Activated CD8-positive, alpha-beta memory T cell treated with anti-CD3 and anti-CD28 coated beads for 48 hours (primary cell): ENCODE measurements around the gene SLC35F5.
"Not testable (repeated sequence)": the region's sequence is repeated elsewhere in the genome, so short reads cannot be mapped to it uniquely, and the experiment has no call there.

ENCODE experiments used
- DNase-seq, 3 experiments: peaks; one replicate each; pipeline ENCODE4 v3.0.0-alpha.2; 2020; ENCODE audit warnings: low read depth in 2 of 3, low spot score in 2 of 3

Gene SLC35F5

GRCh38 chr2:113698892-113699447 lies 57.5 kb downstream of the SLC35F5 start:
- DNase-seq, result no peak

- not testable (repeated sequence) for DNase-seq
These were observed 58.2 kb downstream of the SLC35F5 start for GRCh38 chr2:113698251-113698650.

GRCh38 chr2:113697516-113697915 lies 58.9 kb downstream of the SLC35F5 start:
- DNase-seq, result no peak

- no peak for DNase-seq
These were observed 62.0 kb downstream of the SLC35F5 start for GRCh38 chr2:113694438-113694837.

- no peak for DNase-seq
These were observed 63.6 kb downstream of the SLC35F5 start for GRCh38 chr2:113692698-113693428.

GRCh38 chr2:113690871-113691270 lies 65.6 kb downstream of the SLC35F5 start:
- not testable (repeated sequence) for DNase-seq

GRCh38 chr2:113686537-113686936 lies 69.9 kb downstream of the SLC35F5 start:
- DNase-seq, result no peak

GRCh38 chr2:113685471-113685870 lies 71.0 kb downstream of the SLC35F5 start:
- no peak for DNase-seq

- DNase-seq, result no peak
These were observed 77.0 kb downstream of the SLC35F5 start for GRCh38 chr2:113679457-113679856.

GRCh38 chr2:113677330-113677729 lies 79.1 kb downstream of the SLC35F5 start:
- DNase-seq, result no peak

GRCh38 chr2:113676623-113677266 lies 79.7 kb downstream of the SLC35F5 start:
- no peak for DNase-seq

GRCh38 chr2:113675875-113676274 lies 80.6 kb downstream of the SLC35F5 start:
- DNase-seq, result no peak

GRCh38 chr2:113672326-113672932 lies 84.0 kb downstream of the SLC35F5 start:
- no peak for DNase-seq

GRCh38 chr2:113669013-113669412 lies 87.4 kb downstream of the SLC35F5 start:
- not testable (repeated sequence) for DNase-seq

GRCh38 chr2:113664761-113665533 lies 91.5 kb downstream of the SLC35F5 start:
- not testable (repeated sequence) for DNase-seq

GRCh38 chr2:113663285-113664060 lies 93.0 kb downstream of the SLC35F5 start:
- DNase-seq, result not testable (repeated sequence)
